Colonic mucosa (tissue), 4 donors: ENCODE measurements around the gene IRGQ. TPM values are rescaled to one million over a fixed set of nuclear protein-coding genes. Genes with fewer than 3 reads are reported as not detected.

Experiments
- DNase-seq: peaks from one replicate; pipeline ENCODE4 v3.0.0-alpha.2; 2020
- H3K27ac ChIP-seq: fragments of 200-600 bp; one replicate; pipeline ENCODE4 v1.8.0; 2021
- H3K27me3 ChIP-seq: fragments of 200-600 bp; one replicate; pipeline ENCODE4 v1.8.0; 2021
- H3K36me3 ChIP-seq: fragments of 200-600 bp; one replicate; pipeline ENCODE4 v1.8.0; 2021
- H3K4me1 ChIP-seq: fragments of 200-600 bp; one replicate; pipeline ENCODE4 v1.8.0; 2021; ENCODE audit warnings: mild to moderate bottlenecking
- H3K4me3 ChIP-seq: fragments of 200-600 bp; one replicate; pipeline ENCODE4 v1.8.0; 2021
- H3K9ac ChIP-seq, 2 donors: one replicate each; pipeline ENCODE4 v1.7.0; 2013; ENCODE audit warnings: control low read depth in 2 of 2, low read depth in 2 of 2, low read length in 2 of 2
- H3K9me3 ChIP-seq: fragments of 200-600 bp; one replicate; pipeline ENCODE4 v1.8.0; 2021
- CTCF ChIP-seq: fragments of 200-600 bp; IDR thresholded peaks from one replicate; pipeline ENCODE4 v1.8.0; 2022; ENCODE audit warnings: antibody characterized with exemption, mild to moderate bottlenecking
- intact Hi-C: fragments of 100-400 bp; cut with DNase I; formaldehyde crosslinking; loops from one replicate; pipeline ENCODE4 v1.14.1; 2022
- total RNA-seq, 2 donors: library from RNA; stranded (reverse); fragmentation: NEBNext Ultra II Directional in 1 of 2; extraction: Animal tissue kit (Norgen Biotek cat#: 25700) in 1 of 2; gene quantifications; one replicate each; pipeline ENCODE4 v1.2.1, GENCODE V29; 2021
- donor health status: healthy.
- donor health status: DM: no; HTN: no; CAD: no.
- donor health status: DM: no; HTN: no; CAD: no.

Gene IRGQ
- total RNA-seq, 2 donors from 2014 or later, result 19.9 to 24.6 TPM

DNA sequence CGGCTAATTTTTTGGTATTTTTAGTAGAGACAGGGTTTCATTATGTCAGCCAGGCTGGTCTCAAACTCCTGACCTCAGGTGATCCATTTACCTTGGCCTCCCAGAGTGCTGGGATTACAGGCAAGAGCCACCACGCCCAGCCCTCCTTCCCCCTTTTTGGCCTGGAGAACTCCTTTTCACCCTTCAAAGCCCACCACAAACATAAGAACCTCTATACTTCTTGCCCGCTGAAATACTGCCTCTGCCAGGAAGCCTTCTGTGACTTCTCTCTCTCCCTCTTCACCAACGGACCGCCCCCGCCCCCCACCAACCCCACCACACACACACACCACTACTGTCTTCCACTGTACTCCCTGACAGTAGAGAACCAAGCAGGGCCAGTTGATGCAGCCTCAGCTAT, 21.0 kb upstream of the IRGQ start:
- Histone ChIP-seq H3K4me3 (no peak overlapping the region), H3K9me3 (no peaks in the 10 kb centered on the region), H3K9ac (no peak overlapping the region), H3K27ac (no peak overlapping the region), H3K27me3 (no peaks in the 10 kb centered on the region), H3K4me1 (no peaks in the 10 kb centered on the region), H3K36me3 (no peaks in the 10 kb centered on the region)
- DNase-seq, result no peak
- intact Hi-C loops, result no loop called here
- no peak for TF ChIP-seq CTCF

- H3K27ac ChIP-seq, result no peak overlapping the region
- no peaks in the 10 kb centered on the region for H3K4me1 ChIP-seq
- H3K4me3 ChIP-seq, result no peak overlapping the region
- no peak for TF ChIP-seq CTCF
- H3K9ac ChIP-seq, result no peak overlapping the region
- H3K27me3 ChIP-seq, result no peaks in the 10 kb centered on the region
- intact Hi-C loops, result no loop called here
- H3K9me3 ChIP-seq, result no peaks in the 10 kb centered on the region
- no peak for DNase-seq
- no peaks in the 10 kb centered on the region for H3K36me3 ChIP-seq
Observed at GRCh38 chr19:43616306-43616705, 20.4 kb upstream of the IRGQ start.

- intact Hi-C loops, result no loop called here
- H3K36me3 ChIP-seq, result no peaks in the 10 kb centered on the region
- H3K27me3 ChIP-seq, result no peaks in the 10 kb centered on the region
- no peak overlapping the region for H3K27ac ChIP-seq
- no peak overlapping the region for H3K9ac ChIP-seq
- no peaks in the 10 kb centered on the region for H3K4me1 ChIP-seq
- TF ChIP-seq CTCF, result no peak
- H3K9me3 ChIP-seq, result no peaks in the 10 kb centered on the region
- H3K4me3 ChIP-seq, result no peak overlapping the region
- DNase-seq, result no peak
Observed at GRCh38 chr19:43612374-43612773, 16.4 kb upstream of the IRGQ start.

DNA sequence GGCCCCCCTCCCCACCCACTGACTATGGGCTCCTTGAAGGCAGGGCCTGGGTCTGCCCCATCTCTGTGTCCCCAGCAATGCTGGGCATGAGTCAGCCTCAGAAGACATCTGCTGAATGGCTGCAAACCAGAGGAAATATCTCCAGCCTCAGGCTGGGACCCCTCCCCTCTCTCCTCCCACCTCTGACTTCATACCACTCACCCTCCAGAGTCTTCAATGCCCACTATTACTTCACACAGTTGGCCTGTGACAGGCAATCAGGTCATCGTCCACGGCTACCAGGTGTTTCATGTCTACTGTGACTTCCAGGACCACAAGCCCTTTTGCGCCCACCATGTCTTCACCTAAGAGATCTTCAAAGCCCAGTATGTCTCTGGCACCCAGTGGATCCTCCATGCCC, 15.9 kb upstream of the IRGQ start, which contains the start of gene SRRM5:
TSS of gene SRRM5 (plus strand) at position 301 of the 400 bp plus-strand sequence. CDS start at position 335, 34 bp downstream.
- Histone ChIP-seq H3K4me3 (no peak within 1 kb of the TSS), H3K9ac (no peak within 1 kb of the TSS), H3K27ac (no peak within 1 kb of the TSS), H3K9me3 (no peaks in the 10 kb centered on the region), H3K36me3 (no peaks in the 10 kb centered on the region), H3K4me1 (no peaks in the 10 kb centered on the region), H3K27me3 (no peaks in the 10 kb centered on the region)
- intact Hi-C loops, result no loop called here
- DNase-seq, result no peak
- TF ChIP-seq CTCF, result no peak

DNA sequence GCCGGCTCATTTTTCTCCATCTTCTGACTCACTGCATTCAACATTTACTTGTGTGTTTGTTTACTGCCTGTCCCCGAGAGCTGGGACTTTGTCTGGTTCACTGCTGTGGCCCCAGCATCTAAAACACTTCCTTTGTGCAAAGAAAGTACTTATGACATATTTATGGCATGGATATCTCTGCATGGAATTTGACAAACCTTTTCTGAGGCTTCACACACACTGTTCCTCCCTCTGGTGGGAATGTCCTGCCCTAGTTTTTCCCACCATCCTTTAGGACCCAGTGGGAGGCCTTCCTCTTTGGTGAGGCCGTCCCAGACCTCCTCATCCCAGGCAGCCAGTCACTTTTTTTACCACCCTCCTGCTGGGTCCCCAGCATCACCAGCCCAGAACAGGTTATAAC, 14.6 kb upstream of the IRGQ start:
- no peak overlapping the region for H3K27ac ChIP-seq
- H3K36me3 ChIP-seq, result no peaks in the 10 kb centered on the region
- intact Hi-C loops, result no loop called here
- no peak overlapping the region for H3K9ac ChIP-seq
- no peak for DNase-seq
- no peak overlapping the region for H3K4me3 ChIP-seq
- H3K4me1 ChIP-seq, result no peaks in the 10 kb centered on the region
- no peaks in the 10 kb centered on the region for H3K27me3 ChIP-seq
- no peak for TF ChIP-seq CTCF
- no peaks in the 10 kb centered on the region for H3K9me3 ChIP-seq

DNA sequence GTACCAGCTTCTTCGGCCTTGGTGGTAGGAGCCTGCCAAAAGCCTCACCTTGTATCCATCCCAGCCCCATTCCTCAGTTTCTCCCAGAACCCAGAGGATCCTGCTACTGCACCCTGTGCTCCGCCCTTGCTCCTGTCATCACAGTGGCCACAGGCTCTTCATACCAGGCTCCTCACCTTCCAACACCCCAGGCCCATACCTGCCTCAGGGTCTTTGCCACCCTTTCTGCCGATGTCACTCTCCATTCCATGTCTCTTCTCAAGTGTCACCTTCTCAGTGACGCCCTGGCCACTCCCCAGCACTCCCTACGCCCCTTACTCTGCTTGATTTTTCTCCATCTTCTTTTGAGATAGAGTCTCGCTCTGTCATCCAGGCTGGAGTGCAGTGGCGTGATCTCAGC, 13.9 kb upstream of the IRGQ start:
- intact Hi-C loops, result loop anchor here (10.0 kb wide), 1 partner anchor 45 kb away; no protein-coding TSS in a partner anchor
- no peak for DNase-seq
- no peaks in the 10 kb centered on the region for H3K9me3 ChIP-seq
- no peak overlapping the region for H3K27ac ChIP-seq
- H3K9ac ChIP-seq, result no peak overlapping the region
- no peaks in the 10 kb centered on the region for H3K4me1 ChIP-seq
- no peak overlapping the region for H3K4me3 ChIP-seq
- H3K36me3 ChIP-seq, result no peaks in the 10 kb centered on the region
- TF ChIP-seq CTCF, result no peak
- H3K27me3 ChIP-seq, result no peaks in the 10 kb centered on the region
